SHP77 treated with DMSO at 0.1 percent for 48 hours (cell line): Measurements from ENCODE around the gene DCC.
A peak's percentile ranks its signal among the peaks of the same experiment; 100 is the strongest.

Experiments
- DNase-seq: peaks from one replicate; lab custom pipeline; 2025; lab: John Stamatoyannopoulos, UW

DCC gene

DNA sequence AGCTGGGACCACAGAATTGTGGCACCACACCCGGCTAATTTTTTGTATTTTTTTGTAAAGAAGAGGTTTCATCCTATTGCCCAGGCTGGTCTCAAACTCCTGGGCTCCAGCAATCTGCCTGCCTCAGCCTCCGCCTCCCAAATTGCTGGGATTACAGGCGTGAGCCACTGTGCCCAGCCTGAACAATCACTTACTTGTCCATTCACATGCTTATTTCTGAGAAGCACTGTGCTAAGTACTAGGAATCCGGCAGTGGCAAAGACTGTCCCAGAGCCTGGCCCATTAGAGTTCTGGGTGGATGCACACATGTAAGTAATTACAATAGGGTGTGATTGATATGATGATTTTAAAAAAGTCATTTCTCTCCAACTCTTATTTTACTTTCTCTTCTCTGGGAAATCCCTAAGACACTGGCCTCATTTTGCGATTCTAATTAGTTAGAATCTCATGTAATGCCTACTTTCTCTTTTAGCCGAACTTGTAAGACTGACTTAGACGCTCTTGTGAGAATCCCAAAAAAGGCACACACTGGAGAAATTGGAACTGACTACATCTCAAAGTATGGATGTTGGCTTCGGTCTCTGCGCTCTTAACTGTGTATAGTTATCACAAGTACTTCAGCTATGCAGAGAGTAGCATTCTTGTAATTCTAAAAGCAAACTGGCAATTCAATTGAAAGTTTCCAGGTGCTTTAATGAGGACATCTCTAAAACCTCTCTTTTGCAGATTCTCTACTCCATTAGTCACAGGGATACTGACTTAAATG is 567.7 kb downstream of the DCC start:
- DNase-seq = no peak

- DNase-seq = no peak
These were observed 574.2 kb downstream of the DCC start for GRCh38 chr18:52914148-52914547.

GRCh38 chr18:52920665-52921064 is 580.7 kb downstream of the DCC start:
- no peak for DNase-seq

- DNase-seq = no peak
These were observed 593.4 kb downstream of the DCC start for GRCh38 chr18:52933356-52933755.

DNA sequence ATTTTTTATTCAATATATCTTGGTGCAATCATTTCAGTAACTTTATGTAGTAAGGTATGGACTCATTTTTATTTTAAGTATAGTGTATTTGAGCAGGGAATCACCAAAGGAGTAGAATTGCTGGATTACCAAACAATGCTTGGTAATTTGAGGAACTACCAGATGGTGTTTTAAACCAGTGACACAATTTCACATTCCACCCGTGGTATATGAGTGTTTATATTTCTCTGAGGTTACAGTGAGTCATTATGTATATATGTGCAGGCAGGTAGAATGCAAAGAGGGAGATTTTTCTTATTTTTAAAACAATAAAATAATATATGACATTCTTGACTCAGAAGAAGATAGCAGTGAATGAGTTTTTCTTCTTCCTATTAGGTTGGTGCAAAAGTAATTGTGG is 596.9 kb downstream of the DCC start:
- no peak for DNase-seq

- no peak for DNase-seq
These were observed 597.8 kb downstream of the DCC start for GRCh38 chr18:52937840-52938239.

DNA sequence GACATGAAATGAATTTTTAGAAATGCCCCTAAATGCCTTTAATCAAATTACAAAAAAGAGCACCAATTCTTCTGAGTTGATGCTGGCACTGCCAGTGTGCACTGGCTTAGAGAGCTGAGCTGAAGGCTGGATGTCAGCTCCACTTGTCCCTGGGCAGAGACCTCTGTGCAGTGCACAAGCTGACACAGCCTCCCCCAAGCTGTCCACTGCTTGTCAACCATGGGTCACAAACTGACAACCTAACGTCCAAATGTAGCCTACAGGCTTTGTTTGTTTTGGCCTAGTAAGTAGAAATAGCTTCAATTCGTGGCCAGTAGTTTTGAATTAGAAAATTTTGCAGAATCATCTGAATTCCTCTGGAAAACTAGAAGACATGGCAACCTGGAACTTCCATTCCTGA is 605.6 kb downstream of the DCC start:
- DNase-seq = no peak

DNA sequence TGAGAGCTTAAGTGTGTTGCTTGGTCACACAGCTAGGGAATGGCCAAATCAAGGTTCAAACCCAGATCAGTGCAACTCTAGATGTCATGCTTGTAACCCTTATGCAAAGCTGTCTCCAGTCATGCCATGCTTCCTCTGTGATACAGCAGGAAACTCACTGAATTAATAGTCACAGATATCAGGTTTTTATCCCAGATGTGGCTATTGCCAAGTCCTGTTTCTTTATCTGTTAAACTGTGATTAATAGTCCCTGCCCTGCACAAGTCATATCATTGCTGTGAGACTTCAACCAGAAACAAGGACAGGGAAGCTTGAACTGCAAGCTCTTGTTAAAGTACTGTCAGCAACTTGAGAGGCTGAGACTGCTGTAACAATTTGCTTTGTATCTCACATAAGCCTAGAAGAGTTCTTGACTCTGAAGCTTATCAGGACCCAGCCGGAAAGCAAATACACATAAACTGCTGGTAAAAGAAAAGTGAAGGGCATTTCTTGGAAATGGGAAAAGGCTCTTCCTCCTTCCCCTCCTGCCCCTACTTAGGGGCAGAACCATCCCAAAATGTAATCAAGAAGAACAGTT is 609.0 kb downstream of the DCC start:
- DNase-seq = no peak

DNA sequence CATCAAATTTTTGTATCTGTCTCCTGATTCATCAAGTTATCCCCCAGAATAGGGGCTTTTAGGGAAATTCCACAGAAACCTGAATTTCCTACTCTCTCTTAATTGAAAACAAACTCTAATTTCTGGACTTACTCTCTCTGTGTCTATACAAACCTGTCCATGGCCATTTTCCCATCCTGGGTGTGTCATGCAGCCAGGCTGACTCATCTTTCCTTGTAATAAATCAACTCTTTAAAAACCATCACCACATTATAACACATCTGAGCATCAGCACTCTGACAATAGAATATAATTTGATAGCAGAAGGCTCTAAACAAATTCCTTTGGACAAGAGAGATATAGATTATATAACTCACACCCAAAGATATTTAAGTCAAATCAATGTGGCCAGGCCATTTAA is 610.2 kb downstream of the DCC start:
- DNase-seq = no peak

GRCh38 chr18:52953387-52953786 is 613.4 kb downstream of the DCC start:
- DNase-seq = no peak

GRCh38 chr18:52963481-52963880 is 623.5 kb downstream of the DCC start:
- no peak for DNase-seq

- DNase-seq = no peak
These were observed 630.7 kb downstream of the DCC start for GRCh38 chr18:52970686-52971085.

DNA sequence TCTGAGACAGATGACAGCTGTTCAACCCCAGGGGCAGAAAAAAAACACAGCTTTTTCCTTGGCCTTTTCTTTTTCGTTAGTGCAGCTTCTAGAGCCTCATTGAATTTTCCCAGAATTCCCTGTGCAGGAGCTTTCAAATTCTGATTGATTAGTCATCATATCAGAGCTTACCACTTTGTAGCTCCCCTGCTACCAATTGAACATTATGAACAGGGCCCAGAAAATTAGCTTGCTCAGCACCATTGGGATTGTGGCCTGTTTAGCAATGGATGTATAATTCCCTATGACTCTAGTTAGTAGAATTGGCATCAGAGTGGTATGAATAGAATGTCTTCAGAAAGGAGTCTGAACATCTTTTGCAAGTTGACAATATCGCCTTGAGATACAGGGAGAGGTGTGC is 631.1 kb downstream of the DCC start:
- no peak for DNase-seq

DNA sequence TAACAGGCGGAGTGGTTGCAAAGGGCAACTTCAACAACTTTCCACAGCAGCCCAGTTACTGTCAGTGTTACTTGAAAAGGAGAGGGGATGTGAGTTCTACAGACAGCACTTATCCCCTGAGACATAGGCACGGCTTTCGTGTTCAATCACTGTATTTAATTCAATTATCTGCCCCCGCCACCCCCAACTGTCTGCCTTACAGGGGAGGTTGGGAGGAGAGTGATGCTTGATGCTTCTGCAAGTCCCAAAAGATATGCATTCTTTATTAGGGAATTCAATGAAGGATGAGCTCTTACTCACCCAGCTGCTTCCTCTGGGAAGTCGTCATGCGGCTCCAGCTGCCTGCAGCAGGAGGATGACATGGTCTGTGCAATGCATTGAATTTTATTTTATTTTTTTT is 639.9 kb downstream of the DCC start:
- DNase-seq = no peak

DNA sequence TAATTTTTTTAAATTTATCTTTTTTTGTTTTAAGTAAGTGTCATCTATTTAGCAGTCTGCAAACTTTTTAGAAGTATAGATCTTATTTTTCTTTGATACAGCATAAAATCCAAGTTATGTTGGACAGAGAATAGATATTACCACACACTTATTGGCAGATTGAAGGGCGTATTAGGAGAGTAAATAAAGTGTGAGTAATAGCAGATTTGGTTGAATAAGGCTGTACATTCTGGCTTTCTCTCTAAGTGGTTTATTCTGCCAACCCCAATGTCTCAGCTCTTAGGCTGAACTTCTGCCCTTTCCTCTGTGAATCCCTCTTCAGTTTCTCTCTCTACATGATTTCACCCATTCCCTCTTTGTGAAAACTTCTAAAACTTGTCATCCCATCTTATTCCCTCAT is 651.2 kb downstream of the DCC start:
- no peak for DNase-seq

DNA sequence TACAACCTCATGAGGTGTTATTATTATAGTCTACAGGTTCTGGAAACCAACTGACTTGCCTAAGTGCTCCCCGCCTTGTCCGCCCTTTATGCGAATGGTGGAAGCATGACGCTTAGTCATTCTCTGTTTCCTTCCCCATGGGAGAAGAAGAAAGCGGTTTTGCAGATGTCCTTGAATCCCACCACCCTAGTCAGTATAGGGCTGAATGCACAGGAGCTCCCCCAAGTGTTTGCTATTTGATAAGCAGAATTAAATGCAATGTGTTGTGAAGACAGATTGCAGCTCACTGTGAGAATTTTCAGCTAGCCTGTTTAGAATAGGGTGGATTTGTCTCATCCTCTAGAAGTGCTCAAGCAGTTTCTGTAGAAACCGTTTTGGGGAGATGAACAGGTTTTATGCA is 652.0 kb downstream of the DCC start:
- no peak for DNase-seq

GRCh38 chr18:52995875-52996274 is 655.9 kb downstream of the DCC start:
- DNase-seq = peak; percentile 37

DNA sequence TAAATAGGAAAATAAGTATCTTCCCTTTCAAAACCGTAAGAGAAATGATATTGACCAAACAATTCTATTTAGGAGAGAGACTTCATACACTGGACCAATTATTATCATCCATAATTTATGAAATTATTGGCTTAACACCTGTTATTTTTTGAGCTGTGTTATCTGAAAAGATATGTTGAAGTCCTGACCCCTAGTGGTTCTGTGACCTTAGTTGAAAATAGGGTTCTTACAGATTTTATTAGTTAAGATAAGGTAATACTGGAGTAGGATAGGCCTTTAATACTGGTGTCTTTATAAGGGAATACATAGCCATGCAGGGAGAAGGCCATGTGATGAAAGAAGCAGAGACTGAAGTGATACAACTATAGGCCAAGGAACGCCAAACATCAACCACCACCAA is 659.6 kb downstream of the DCC start:
- DNase-seq = no peak

DNA sequence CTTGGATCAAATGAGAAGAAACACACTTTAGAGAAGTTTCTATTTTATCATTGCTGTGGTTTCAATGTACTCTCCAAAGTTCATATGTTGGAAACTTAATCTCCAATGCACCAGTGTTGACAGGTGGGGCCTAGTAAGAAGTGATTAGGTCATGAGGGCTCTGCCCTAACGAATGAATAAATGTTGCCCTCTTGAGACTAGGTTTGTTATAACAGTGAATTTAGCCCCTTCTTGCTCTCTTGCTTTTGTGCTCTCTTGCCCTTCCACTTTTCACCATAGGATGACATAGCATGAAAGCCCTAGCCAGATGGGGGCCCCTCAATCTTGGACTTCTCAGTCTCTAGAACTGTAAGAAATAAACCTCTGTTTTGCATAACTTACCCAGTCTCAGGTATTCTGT is 664.8 kb downstream of the DCC start:
- no peak for DNase-seq

- no peak for DNase-seq
These were observed 678.8 kb downstream of the DCC start for GRCh38 chr18:53018791-53019190.

DNA sequence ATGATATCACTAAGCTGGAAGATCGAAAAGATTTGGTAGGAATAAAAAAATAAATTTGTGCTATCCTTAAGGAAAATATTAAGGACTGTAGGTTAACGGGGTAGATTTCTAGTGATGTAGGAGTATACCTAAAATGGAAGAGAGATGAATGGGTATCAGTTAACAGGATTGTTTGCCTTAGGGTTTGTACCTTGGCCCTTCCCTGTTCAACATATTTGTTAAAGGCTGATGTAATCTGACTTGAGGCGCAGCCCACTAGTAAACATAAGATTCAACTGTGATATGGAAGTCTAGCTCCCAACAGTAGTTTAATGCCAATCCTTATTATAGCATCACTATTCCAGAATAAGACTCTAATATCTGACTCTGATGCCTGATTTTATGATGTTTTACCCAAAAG is 685.2 kb downstream of the DCC start:
- DNase-seq = no peak

DNA sequence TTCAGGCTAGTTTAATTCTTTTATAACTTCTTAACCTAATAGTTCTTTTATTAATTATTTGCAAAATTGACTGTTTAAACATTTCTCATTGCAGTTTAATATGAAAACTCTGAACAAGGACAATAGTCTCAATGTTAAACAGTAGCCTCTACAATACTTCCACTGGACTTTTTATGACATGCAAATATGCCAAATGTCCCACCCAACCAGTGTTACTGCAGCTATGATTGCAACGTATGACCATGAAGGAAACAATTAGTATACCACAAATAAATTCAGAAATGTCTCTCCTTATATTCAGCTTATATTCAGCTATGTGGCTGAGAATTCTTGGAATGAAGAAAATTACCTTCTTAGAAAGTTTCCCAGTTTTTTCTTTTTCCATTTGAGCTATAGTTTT is 688.6 kb downstream of the DCC start:
- DNase-seq = no peak

DNA sequence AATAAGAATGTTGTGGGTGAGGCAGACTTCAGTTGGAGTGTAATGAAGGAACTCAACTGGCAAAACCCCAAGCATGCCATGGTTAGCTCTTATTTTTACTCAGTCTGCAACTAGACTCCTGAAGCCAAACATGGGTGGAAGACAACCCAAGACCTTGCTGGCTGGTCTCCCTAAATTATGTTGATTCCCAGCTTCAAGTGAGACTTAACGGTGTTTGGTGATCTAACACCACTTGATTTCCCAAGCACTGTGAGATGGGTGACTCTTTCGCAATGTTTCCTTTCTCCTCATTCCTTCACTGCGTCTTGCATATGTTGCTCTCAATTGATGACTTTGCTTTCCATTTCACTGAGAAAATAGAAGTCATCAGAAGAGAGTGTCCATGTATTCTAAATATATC is 693.1 kb downstream of the DCC start:
- no peak for DNase-seq

- no peak for DNase-seq
These were observed 698.6 kb downstream of the DCC start for GRCh38 chr18:53038608-53039007.
